IMR-90 (cell line): ENCODE measurements around the gene PTPRQ. TPM values are rescaled to one million over a fixed set of nuclear protein-coding genes. Genes with fewer than 3 reads are reported as not detected.

Experiments used
- ATAC-seq: fragments of 200-7000 bp; cut with Tn5 transposase; 2 replicates; pipeline ENCODE4 v1.9.1; 2020; ENCODE audit warnings: low read depth, mild to moderate bottlenecking, moderate library complexity
- BruUV-seq: library from RNA; stranded (reverse); fragments of 400-500 nt; replicated peaks from 2 replicates; lab custom pipeline; 2021; lab: Mats Ljungman, UMichigan
- CTCF ChIA-PET: fragments of 300-600 bp; formaldehyde crosslinking; extraction: SDS; loops from one replicate; lab custom pipeline; 2021; ENCODE audit warnings: antibody characterized with exemption; lab: Yijun Ruan, JAX
- POLR2A ChIA-PET: fragments of 300-600 bp; sonication (Branson Sonifier 250); formaldehyde crosslinking; loops from one replicate; lab custom pipeline; 2022; ENCODE audit warnings: antibody characterized with exemption; ENCODE audit not compliant: unreplicated experiment; lab: Charles Lee
- DNase-seq: peaks from one replicate; pipeline ENCODE4 v3.0.0; 2013
- H2AFZ ChIP-seq: replicated peaks from 2 replicates; pipeline ENCODE3; 2013; ENCODE audit warnings: low read length, mild to moderate bottlenecking; ENCODE audit not compliant: poor library complexity
- H2AK5ac ChIP-seq: 2 replicates; pipeline ENCODE4 v1.6.1; 2013; ENCODE audit warnings: low read depth, low read length, inconsistent platforms
- H2AK9ac ChIP-seq: replicated peaks from 2 replicates; pipeline ENCODE3; 2013; ENCODE audit warnings: mild to moderate bottlenecking, low read depth, low read length, moderate library complexity; ENCODE audit not compliant: poor library complexity
- H2BK120ac ChIP-seq: 2 replicates; pipeline ENCODE4 v1.6.1; 2013; ENCODE audit warnings: low read depth, low read length, inconsistent platforms
- H2BK15ac ChIP-seq: 3 replicates; pipeline ENCODE4 v1.6.1; 2013; ENCODE audit warnings: low read depth, low read length, inconsistent platforms
- H2BK20ac ChIP-seq: 2 replicates; pipeline ENCODE4 v1.6.1; 2013; ENCODE audit warnings: low read depth, mild to moderate bottlenecking, inconsistent platforms, low read length, moderate library complexity
- H2BK5ac ChIP-seq: 2 replicates; pipeline ENCODE4 v1.6.1; 2013; ENCODE audit warnings: mild to moderate bottlenecking, low read depth, low read length, inconsistent platforms; ENCODE audit not compliant: poor library complexity, severe bottlenecking
- H3K14ac ChIP-seq: replicated peaks from 2 replicates; pipeline ENCODE4 v1.6.1; 2013; ENCODE audit warnings: low read depth, low read length, inconsistent platforms
- H3K18ac ChIP-seq: 2 replicates; pipeline ENCODE4 v1.6.1; 2013; ENCODE audit warnings: low read depth, low read length, control low read depth
- H3K23ac ChIP-seq: 2 replicates; pipeline ENCODE4 v1.6.1; 2013; ENCODE audit warnings: low read depth, low read length, inconsistent platforms
- H3K27ac ChIP-seq: 2 replicates; pipeline ENCODE4 v1.5.1; 2013; ENCODE audit warnings: mild to moderate bottlenecking, control low read depth, low read length; ENCODE audit not compliant: insufficient read depth
- H3K27me3 ChIP-seq: 2 replicates; pipeline ENCODE4 v1.6.1; 2013; ENCODE audit warnings: low read length; ENCODE audit not compliant: control insufficient read depth, insufficient read depth
- H3K36me3 ChIP-seq: 2 replicates; pipeline ENCODE4 v1.6.1; 2013; ENCODE audit warnings: low read length, mixed read lengths; ENCODE audit not compliant: control insufficient read depth, insufficient read depth
- H3K4ac ChIP-seq: 2 replicates; pipeline ENCODE4 v1.6.1; 2013; ENCODE audit warnings: low read depth, low read length, inconsistent platforms
- H3K4me1 ChIP-seq: 2 replicates; pipeline ENCODE4 v1.6.1; 2013; ENCODE audit warnings: low read length, mixed read lengths; ENCODE audit not compliant: control insufficient read depth, insufficient read depth
- H3K4me2 ChIP-seq: 2 replicates; pipeline ENCODE4 v1.6.1; 2013; ENCODE audit warnings: low read depth, mild to moderate bottlenecking, control low read depth, low read length, moderate library complexity
- H3K4me3 ChIP-seq: 2 replicates; pipeline ENCODE4 v1.5.1; 2013; ENCODE audit warnings: low read depth, mild to moderate bottlenecking, control low read depth, low read length, moderate library complexity; ENCODE audit not compliant: insufficient read depth
- H3K56ac ChIP-seq: 2 replicates; pipeline ENCODE4 v1.6.1; 2013; ENCODE audit warnings: low read length, inconsistent platforms; ENCODE audit not compliant: insufficient read depth; ENCODE audit errors: extremely low read depth
- H3K79me1 ChIP-seq, 2 experiments: 2 replicates each; pipeline ENCODE4 v1.6.1; 2013; ENCODE audit warnings: low read length in 2 of 2, inconsistent platforms in 1 of 2, low read depth in 1 of 2
- H3K9ac ChIP-seq: 2 replicates; pipeline ENCODE4 v1.6.1; 2013; ENCODE audit warnings: low read depth, low read length, control low read depth
- H3K9me1 ChIP-seq: 2 replicates; pipeline ENCODE4 v1.6.1; 2013; ENCODE audit warnings: low read length, inconsistent platforms; ENCODE audit not compliant: insufficient read depth
- H3K9me3 ChIP-seq: 2 replicates; pipeline ENCODE4 v1.6.1; 2013; ENCODE audit warnings: low read length; ENCODE audit not compliant: control insufficient read depth, insufficient read depth
- H4K20me1 ChIP-seq: 2 replicates; pipeline ENCODE4 v1.6.1; 2013; ENCODE audit warnings: low read length, inconsistent platforms; ENCODE audit not compliant: insufficient read depth
- H4K5ac ChIP-seq: 2 replicates; pipeline ENCODE4 v1.6.1; 2013; ENCODE audit warnings: mild to moderate bottlenecking, low read depth, low read length, control low read depth
- H4K8ac ChIP-seq, 2 experiments: 2 replicates each; pipeline ENCODE4 v1.6.1; 2013; ENCODE audit warnings: low read depth in 2 of 2, low read length in 2 of 2, control low read depth in 1 of 2, inconsistent platforms in 1 of 2
- H4K91ac ChIP-seq: 2 replicates; pipeline ENCODE4 v1.6.1; 2013; ENCODE audit warnings: low read depth, low read length, inconsistent platforms; ENCODE audit not compliant: insufficient read depth
- BHLHE40 ChIP-seq: fragments of 150-350 bp; IDR thresholded peaks from 2 replicates; pipeline ENCODE4 v1.6.1; 2016; ENCODE audit warnings: mild to moderate bottlenecking, low read depth, low read length
- CEBPB ChIP-seq: IDR thresholded peaks from 2 replicates; pipeline ENCODE4 v1.6.1; 2012; ENCODE audit warnings: low read depth, low read length, improper control_type of control experiment
- CHD1 ChIP-seq: IDR thresholded peaks from 2 replicates; pipeline ENCODE4 v1.6.1; 2012; ENCODE audit warnings: low read depth, low read length, improper control_type of control experiment
- FOS ChIP-seq: fragments of 150-350 bp; IDR thresholded peaks from 2 replicates; pipeline ENCODE4 v1.6.1; 2016; ENCODE audit warnings: low read depth, low read length
- MAFK ChIP-seq: IDR thresholded peaks from 2 replicates; pipeline ENCODE4 v1.6.1; 2012; ENCODE audit warnings: low read depth, low read length, improper control_type of control experiment
- MXI1 ChIP-seq: IDR thresholded peaks from 2 replicates; pipeline ENCODE4 v1.6.1; 2012; ENCODE audit warnings: low read depth, mild to moderate bottlenecking, low read length, moderate library complexity, borderline replicate concordance
- NFE2L2 ChIP-seq: fragments of 150-350 bp; IDR thresholded peaks from 2 replicates; pipeline ENCODE4 v1.6.1; 2016; ENCODE audit warnings: low read depth, mild to moderate bottlenecking, low read length
- POLR2A ChIP-seq: IDR thresholded peaks from 2 replicates; pipeline ENCODE4 v1.6.1; 2012; ENCODE audit warnings: mild to moderate bottlenecking, low read depth, low read length
- RAD21 ChIP-seq: IDR thresholded peaks from 2 replicates; pipeline ENCODE4 v1.6.1; 2012; ENCODE audit warnings: low read length, improper control_type of control experiment
- RFX5 ChIP-seq: IDR thresholded peaks from 2 replicates; pipeline ENCODE4 v1.8.0; 2012; ENCODE audit warnings: low read depth, mild to moderate bottlenecking, low read length, moderate library complexity
- SMC3 ChIP-seq: fragments of 150-350 bp; IDR thresholded peaks from 2 replicates; pipeline ENCODE4 v1.6.1; 2016; ENCODE audit warnings: low read depth, mild to moderate bottlenecking, antibody characterized with exemption, low read length, moderate library complexity
- WGBS, 2 experiments: methylation state at CpG; one replicate each; pipeline versions ENCODE4 v1.1.5 to v1.1.7; 2013; ENCODE audit warnings: missing lambda C conversion rate in 2 of 2; ENCODE audit not compliant: insufficient read length in 1 of 2; ENCODE audit errors: extremely low coverage in 2 of 2; 5-methylcytosine and 5-hydroxymethylcytosine counted together
- dilution Hi-C: fragments of 300-500 bp; cut with HindIII; formaldehyde crosslinking; loops from one replicate; pipeline ENCODE4 v1.14.3; 2018; ENCODE audit warnings: low sequenced_read_pairs; ENCODE audit not compliant: unreplicated experiment
- in situ Hi-C: fragments of 300-500 bp; cut with MboI; formaldehyde crosslinking; loops from 3 replicates; pipeline ENCODE4 v1.14.3; 2019; ENCODE audit warnings: low sequenced_read_pairs, inconsistent platforms, mixed read lengths
- intact Hi-C: fragments of 100-400 bp; cut with micrococcal nuclease; formaldehyde crosslinking; loops from 2 replicates; pipeline ENCODE4 v1.10.0; 2022
- polyA plus RNA-seq, 3 experiments: library from polyadenylated mRNA; depleted of rRNA; stranded (reverse); fragments of >200 nt; gene quantifications; 2 replicates each; pipeline ENCODE4 v1.2.3, GENCODE V29; 2012; ENCODE audit warnings: low replicate concordance in 1 of 3
- total RNA-seq: library from RNA; depleted of rRNA; stranded (reverse); fragments of >200 nt; gene quantifications from 2 replicates; pipeline ENCODE4 v1.2.3, GENCODE V29; 2012

Gene PTPRQ
- total and polyA plus RNA-seq, 2 of the 4 experiments (the other 2 are of a cell fraction): 0.96 to 1.4 TPM

DNA sequence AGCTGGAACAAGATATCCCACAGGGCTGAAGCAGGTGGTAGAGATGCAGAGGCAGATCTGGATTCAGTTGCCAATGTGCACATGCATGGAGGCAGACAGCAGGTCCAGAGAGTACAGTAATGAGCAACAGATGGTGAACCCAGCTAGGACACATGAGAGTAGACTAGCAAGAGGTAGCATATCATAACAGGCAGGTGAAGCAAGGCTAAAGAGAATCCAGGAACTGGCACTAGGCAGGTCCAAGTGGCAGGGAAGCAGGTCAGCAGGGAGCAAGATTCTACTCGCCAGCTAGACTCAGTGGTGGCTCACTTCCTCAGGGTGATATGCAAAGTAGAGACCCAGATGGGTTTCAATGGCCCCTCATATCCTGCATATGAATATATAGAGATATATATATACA, 248.1 kb downstream of the PTPRQ start:
- Histone ChIP-seq H2BK120ac (no peak overlapping the region), H3K18ac (no peak overlapping the region), H2BK5ac (no peak overlapping the region), H3K36me3 (no peaks in the 10 kb centered on the region), H4K20me1 (no peaks in the 10 kb centered on the region), H3K4me3 (no peak overlapping the region), H3K56ac (no peak overlapping the region), H3K9me3 (no peaks in the 10 kb centered on the region), H2BK20ac (no peak overlapping the region; the same call in 1 of the 2 replicates), H3K14ac (no peak overlapping the region), H4K5ac (no peak overlapping the region), H3K23ac (no peak overlapping the region), H3K4me2 (no peak overlapping the region), H4K8ac (no peak overlapping the region), H3K27me3 (no peaks in the 10 kb centered on the region), H3K4me1 (no peaks in the 10 kb centered on the region), H3K9me1 (peaks cover 3% of the 10 kb centered on the region; the same call in 1 of the 2 replicates), H2BK15ac (no peak overlapping the region), H4K91ac (no peak overlapping the region), H3K79me1 (no peaks in the 10 kb centered on the region), H3K27ac (no peak overlapping the region), H2AK5ac (no peak overlapping the region), H2AK9ac (no peak overlapping the region), H2AFZ (peak overlapping the region; percentile 68), H3K4ac (no peak overlapping the region), H3K9ac (no peak overlapping the region)
- CTCF ChIA-PET: no interaction called here
- DNase-seq (no peak), ATAC-seq (no peak)
- dilution Hi-C loops (no loop called here), in situ Hi-C loops (no loop called here), intact Hi-C loops (no loop called here)
- BruUV-seq: no TSS peak
- TF ChIP-seq POLR2A (no peak), MXI1 (no peak), CEBPB (no peak), RAD21 (no peak), FOS (no peak), NFE2L2 (no peak), CHD1 (no peak), MAFK (no peak), BHLHE40 (no peak), RFX5 (no peak), SMC3 (no peak)
- POLR2A ChIA-PET: no interaction called here
- no CpG with 5 or more reads among the region's 1 CpG for WGBS, 2 experiments
